ES-I3 (cell line): Measurements from ENCODE around the gene CAMKMT.

ENCODE experiments used
- H3K36me3 ChIP-seq: 2 replicates; pipeline ENCODE4 v1.6.1; 2013; ENCODE audit warnings: mild to moderate bottlenecking, low read length, control low read depth, moderate library complexity; ENCODE audit not compliant: insufficient read depth
- H3K4me1 ChIP-seq: 2 replicates; pipeline ENCODE4 v1.6.1; 2013; ENCODE audit warnings: mild to moderate bottlenecking, control low read depth, low read length; ENCODE audit not compliant: insufficient read depth
- H3K9ac ChIP-seq: 2 replicates; pipeline ENCODE4 v1.6.1; 2013; ENCODE audit warnings: low read depth, mild to moderate bottlenecking, low read length, moderate library complexity
- H3K9me3 ChIP-seq: 2 replicates; pipeline ENCODE4 v1.6.1; 2013; ENCODE audit warnings: mild to moderate bottlenecking, low read length, moderate library complexity; ENCODE audit not compliant: control insufficient read depth, insufficient read depth

CAMKMT gene

GRCh38 chr2:44778671-44779476 lies 417.1 kb downstream of the CAMKMT start:
- Histone ChIP-seq H3K36me3 (no peaks in the 10 kb centered on the region), H3K4me1 (peaks cover 26% of the 10 kb centered on the region), H3K9ac (peak overlapping the region; percentile 41; the same call in 1 of the 2 replicates), H3K9me3 (no peaks in the 10 kb centered on the region)

GRCh38 chr2:44779793-44780192 lies 418.0 kb downstream of the CAMKMT start:
- H3K9ac ChIP-seq = no peak overlapping the region
- H3K4me1 ChIP-seq = peaks cover 22% of the 10 kb centered on the region
- H3K9me3 ChIP-seq = no peaks in the 10 kb centered on the region
- H3K36me3 ChIP-seq = no peaks in the 10 kb centered on the region

GRCh38 chr2:44780406-44780805 lies 418.7 kb downstream of the CAMKMT start:
- Histone ChIP-seq H3K9ac (no peak overlapping the region), H3K9me3 (no peaks in the 10 kb centered on the region), H3K4me1 (peaks cover 18% of the 10 kb centered on the region), H3K36me3 (no peaks in the 10 kb centered on the region)

- H3K4me1 ChIP-seq = peaks cover 13% of the 10 kb centered on the region
- no peaks in the 10 kb centered on the region for H3K9me3 ChIP-seq
- no peak overlapping the region for H3K9ac ChIP-seq
- H3K36me3 ChIP-seq = no peaks in the 10 kb centered on the region
Measured at GRCh38 chr2:44785433-44785832, 423.7 kb downstream of the CAMKMT start.

GRCh38 chr2:44786045-44786816 lies 424.5 kb downstream of the CAMKMT start:
- no peaks in the 10 kb centered on the region for H3K9me3 ChIP-seq
- H3K9ac ChIP-seq = no peak overlapping the region
- H3K4me1 ChIP-seq = peaks cover 19% of the 10 kb centered on the region
- H3K36me3 ChIP-seq = no peaks in the 10 kb centered on the region

GRCh38 chr2:44786817-44787214 lies 425.1 kb downstream of the CAMKMT start:
- H3K9me3 ChIP-seq = peaks cover 4% of the 10 kb centered on the region
- H3K9ac ChIP-seq = no peak overlapping the region
- H3K4me1 ChIP-seq = peaks cover 19% of the 10 kb centered on the region
- no peaks in the 10 kb centered on the region for H3K36me3 ChIP-seq

- H3K9ac ChIP-seq = no peak overlapping the region
- peaks cover 5% of the 10 kb centered on the region for H3K9me3 ChIP-seq
- H3K36me3 ChIP-seq = no peaks in the 10 kb centered on the region
- H3K4me1 ChIP-seq = peaks cover 19% of the 10 kb centered on the region
Measured at GRCh38 chr2:44787663-44788062, 425.9 kb downstream of the CAMKMT start.

GRCh38 chr2:44789446-44789845 lies 427.7 kb downstream of the CAMKMT start:
- Histone ChIP-seq H3K9ac (no peak overlapping the region), H3K36me3 (no peaks in the 10 kb centered on the region), H3K4me1 (peaks cover 19% of the 10 kb centered on the region), H3K9me3 (peaks cover 5% of the 10 kb centered on the region)

GRCh38 chr2:44789971-44790721 lies 428.4 kb downstream of the CAMKMT start:
- peaks cover 5% of the 10 kb centered on the region for H3K9me3 ChIP-seq
- H3K36me3 ChIP-seq = no peaks in the 10 kb centered on the region
- peaks cover 19% of the 10 kb centered on the region for H3K4me1 ChIP-seq
- no peak overlapping the region for H3K9ac ChIP-seq

GRCh38 chr2:44793322-44793870 lies 431.6 kb downstream of the CAMKMT start:
- H3K36me3 ChIP-seq = no peaks in the 10 kb centered on the region

GRCh38 chr2:44796771-44797170 lies 435.0 kb downstream of the CAMKMT start:
- Histone ChIP-seq H3K9ac (no peak overlapping the region), H3K4me1 (no peaks in the 10 kb centered on the region), H3K9me3 (peaks cover 1% of the 10 kb centered on the region; the same call in 1 of the 2 replicates), H3K36me3 (no peaks in the 10 kb centered on the region)

More at GRCh38 chr2:44793322-44793870, 431.6 kb downstream of the CAMKMT start:
- H3K4me1 ChIP-seq = peaks cover 19% of the 10 kb centered on the region
- no peak overlapping the region for H3K9ac ChIP-seq
- peaks cover 5% of the 10 kb centered on the region for H3K9me3 ChIP-seq

- Histone ChIP-seq H3K36me3 (no peaks in the 10 kb centered on the region), H3K9ac (no peak overlapping the region), H3K4me1 (no peaks in the 10 kb centered on the region), H3K9me3 (no peaks in the 10 kb centered on the region)
Measured at GRCh38 chr2:44798139-44798659, 436.5 kb downstream of the CAMKMT start.

- no peaks in the 10 kb centered on the region for H3K36me3 ChIP-seq
- no peaks in the 10 kb centered on the region for H3K9me3 ChIP-seq
- peaks cover 6% of the 10 kb centered on the region; the same call in 1 of the 2 replicates for H3K4me1 ChIP-seq
- H3K9ac ChIP-seq = no peak overlapping the region
Measured at GRCh38 chr2:44799105-44799504, 437.4 kb downstream of the CAMKMT start.

- Histone ChIP-seq H3K9ac (no peak overlapping the region), H3K9me3 (no peaks in the 10 kb centered on the region), H3K36me3 (no peaks in the 10 kb centered on the region), H3K4me1 (peaks cover 13% of the 10 kb centered on the region)
Measured at GRCh38 chr2:44799754-44800153, 438.0 kb downstream of the CAMKMT start.
